ENCODE data around the gene RASAL1. TPM values are rescaled to one million over a fixed set of nuclear protein-coding genes. Genes with fewer than 3 reads are reported as not detected.

The RASAL1 gene
- total and polyA plus RNA-seq, 10 donors: 0.13 to 1.7 (median 0.62) TPM; not detected in 2

GRCh38 chr12:113055594-113056380 is 79.8 kb downstream of the RASAL1 start:
- H3K36me3 ChIP-seq: peaks cover 0 to 5% (median 0%) of the 10 kb centered on the region in 6 donors
- DNase-seq: peak; percentile 78
- peaks cover 0 to 29% (median 7%) of the 10 kb centered on the region in 7 donors for H3K27me3 ChIP-seq (replicated peaks in 1 of 7)
- no peaks in the 10 kb centered on the region for H3K9me3 ChIP-seq
- TF ChIP-seq POLR2AphosphoS5 (IDR thresholded peaks at IDR 0.05) (no peak), CTCF (IDR thresholded peaks at IDR 0.05 in 8 of 11, conservative IDR thresholded peaks at IDR 0.05 in 3 of 11) (no peak), POLR2A (IDR thresholded peaks at IDR 0.05) (no peak)
- WGBS, 5 donors: 67 to 77% (median 72%) methylated on average over 10 to 13 of the region's 13 CpGs
- intact Hi-C loops (cut with DNase I; ENCODE audit: low total_unique reads): no loop called here
- H3K27ac ChIP-seq: peak overlapping the region; percentile 74 to 88 (median 82)
- peaks cover 15 to 99% (median 76%) of the 10 kb centered on the region in 6 donors for H3K4me1 ChIP-seq
- H3K4me3 ChIP-seq: peak overlapping the region in 7 of 8 donors; percentile 66 to 91 (median 73)

DNA sequence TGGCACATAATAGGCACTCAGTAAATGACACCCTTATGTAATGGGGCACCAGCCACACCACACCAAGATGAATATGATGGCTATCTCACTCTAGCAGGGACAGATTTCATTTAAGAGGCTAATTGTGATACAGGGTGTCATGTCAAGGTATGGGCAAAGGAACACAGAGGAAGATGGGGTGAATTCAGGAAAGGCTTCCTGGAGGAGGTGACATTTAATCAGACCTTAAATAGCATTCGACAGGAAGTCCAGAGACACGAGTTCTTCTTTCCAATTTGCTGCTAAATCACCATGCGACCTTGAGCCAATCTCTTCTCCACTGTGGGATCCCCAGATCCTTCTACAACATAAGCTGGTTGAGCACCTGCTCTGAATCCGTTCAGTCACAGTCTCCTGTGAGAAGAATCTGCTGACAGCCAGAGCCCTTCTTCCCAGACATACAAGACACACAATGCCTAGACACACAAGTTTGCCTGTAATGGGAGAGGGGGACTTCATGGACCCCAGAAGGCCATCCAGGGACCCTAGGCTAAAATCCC is 80.5 kb downstream of the RASAL1 start:
- H3K27me3 ChIP-seq (replicated peaks in 1 of 7): peaks cover 0 to 29% (median 7%) of the 10 kb centered on the region in 7 donors
- no peak for DNase-seq
- TF ChIP-seq POLR2AphosphoS5 (IDR thresholded peaks at IDR 0.05): no peak
- TF ChIP-seq POLR2A (IDR thresholded peaks at IDR 0.05): no peak
- TF ChIP-seq CTCF (IDR thresholded peaks at IDR 0.05 in 8 of 11, conservative IDR thresholded peaks at IDR 0.05 in 3 of 11): no peak
- H3K27ac ChIP-seq: peak overlapping the region in 2 of 8 donors; percentile 85 to 86
- intact Hi-C loops (cut with DNase I; ENCODE audit: low total_unique reads): no loop called here
- H3K36me3 ChIP-seq: peaks cover 0 to 5% (median 0%) of the 10 kb centered on the region in 6 donors
- H3K4me3 ChIP-seq: no peak overlapping the region
- peaks cover 18 to 99% (median 76%) of the 10 kb centered on the region in 6 donors for H3K4me1 ChIP-seq
- no peaks in the 10 kb centered on the region for H3K9me3 ChIP-seq
- WGBS, 5 donors: 60 to 71% (median 69%) methylated on average over 4 of the region's 4 CpGs

DNA sequence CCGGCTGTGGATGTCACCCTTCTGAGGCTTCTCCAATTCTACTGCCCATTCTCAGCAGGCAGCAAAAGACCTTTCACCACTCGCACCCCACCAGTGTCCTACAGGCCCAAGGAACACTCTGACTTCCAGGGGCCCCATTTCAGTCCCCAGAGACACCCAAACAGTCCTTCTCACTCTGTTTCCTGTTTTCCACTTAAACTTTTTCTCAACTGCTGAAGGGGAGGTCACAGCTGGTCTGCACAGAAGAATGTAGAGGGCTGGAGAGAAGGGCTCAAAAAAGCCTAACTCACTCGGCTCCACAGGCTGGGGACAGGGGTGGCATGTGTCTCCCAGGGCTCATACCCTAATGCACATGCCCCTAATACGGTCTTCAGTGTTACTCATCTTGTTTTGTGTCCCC is 83.2 kb downstream of the RASAL1 start:
- intact Hi-C loops (cut with DNase I; ENCODE audit: low total_unique reads): no loop called here
- DNase-seq: no peak
- no peak for TF ChIP-seq CTCF (IDR thresholded peaks at IDR 0.05 in 8 of 11, conservative IDR thresholded peaks at IDR 0.05 in 3 of 11)
- TF ChIP-seq POLR2AphosphoS5 (IDR thresholded peaks at IDR 0.05): no peak
- no peak for TF ChIP-seq POLR2A (IDR thresholded peaks at IDR 0.05)
- Histone ChIP-seq H3K27me3 (replicated peaks in 1 of 7) (peaks cover 0 to 23% (median 6%) of the 10 kb centered on the region in 7 donors), H3K4me3 (no peak overlapping the region), H3K9me3 (no peaks in the 10 kb centered on the region), H3K36me3 (no peaks in the 10 kb centered on the region), H3K27ac (peak overlapping the region in 1 of 8 donors; percentile 33), H3K4me1 (peaks cover 24 to 90% (median 66%) of the 10 kb centered on the region in 6 donors)
- WGBS, 5 donors: 50 to 71% (median 63%) methylated on average over 3 to 4 of the region's 4 CpGs

GRCh38 chr12:113051759-113052158 is 83.8 kb downstream of the RASAL1 start:
- H3K9me3 ChIP-seq: no peaks in the 10 kb centered on the region
- TF ChIP-seq POLR2AphosphoS5 (IDR thresholded peaks at IDR 0.05): no peak
- no peak for TF ChIP-seq POLR2A (IDR thresholded peaks at IDR 0.05)
- TF ChIP-seq CTCF (IDR thresholded peaks at IDR 0.05 in 8 of 11, conservative IDR thresholded peaks at IDR 0.05 in 3 of 11): no peak
- no peaks in the 10 kb centered on the region for H3K36me3 ChIP-seq
- WGBS, 5 donors: 82 to 95% (median 91%) methylated on average over 3 to 4 of the region's 4 CpGs
- intact Hi-C loops (cut with DNase I; ENCODE audit: low total_unique reads): no loop called here
- peaks cover 0 to 17% (median 0%) of the 10 kb centered on the region in 7 donors for H3K27me3 ChIP-seq (replicated peaks in 1 of 7)
- H3K27ac ChIP-seq: peak overlapping the region in 1 of 8 donors; percentile 33
- no peak for DNase-seq
- no peak overlapping the region for H3K4me3 ChIP-seq
- peaks cover 19 to 84% (median 60%) of the 10 kb centered on the region in 6 donors for H3K4me1 ChIP-seq
